HL-60 (cell line): ENCODE results near the gene MAP2K3.

ENCODE experiments used
- DNase-seq, 2 experiments: peaks; one replicate each; pipeline ENCODE4 v3.0.0-alpha.2; 2010 to 2020; ENCODE audit warnings: low read depth in 1 of 2, low spot score in 1 of 2
- H3K27ac ChIP-seq: fragments of 250-450 bp; sonication (Bioruptor Pico); replicated peaks from 2 replicates; pipeline ENCODE4 v1.5.1; 2020; ENCODE audit warnings: mild to moderate bottlenecking, moderate library complexity
- H3K27me3 ChIP-seq: fragments of 250-450 bp; sonication (Bioruptor Pico); 2 replicates; pipeline ENCODE4 v1.5.1; 2021; ENCODE audit warnings: mild to moderate bottlenecking, moderate library complexity; ENCODE audit not compliant: insufficient read depth, poor library complexity, severe bottlenecking
- H3K4me3 ChIP-seq: replicated peaks from 2 replicates; pipeline ENCODE4 v1.5.1; 2011; ENCODE audit warnings: mild to moderate bottlenecking, control low read depth, low read length; ENCODE audit not compliant: insufficient read depth
- CTCF ChIP-seq: IDR thresholded peaks from one replicate; pipeline ENCODE4 v1.5.1; 2011; ENCODE audit warnings: low read length, control low read depth, inconsistent platforms; ENCODE audit not compliant: insufficient read depth
- GABPA ChIP-seq: IDR thresholded peaks from 2 replicates; pipeline ENCODE4 v1.6.1; 2012; ENCODE audit warnings: low read depth
- POLR2AphosphoS5 ChIP-seq: IDR thresholded peaks from 2 replicates; pipeline ENCODE4 v1.6.1; 2012; ENCODE audit warnings: low read depth
- SPI1 ChIP-seq: IDR thresholded peaks from 2 replicates; pipeline ENCODE4 v1.6.1; 2012; ENCODE audit warnings: low read depth, mild to moderate bottlenecking, borderline replicate concordance
- TF ChIP-seq, protein P1 (sequence below): IDR thresholded peaks from 2 replicates; pipeline ENCODE4 v1.6.1; 2012; ENCODE audit warnings: low read depth; ENCODE audit not compliant: insufficient replicate concordance

The MAP2K3 gene

DNA sequence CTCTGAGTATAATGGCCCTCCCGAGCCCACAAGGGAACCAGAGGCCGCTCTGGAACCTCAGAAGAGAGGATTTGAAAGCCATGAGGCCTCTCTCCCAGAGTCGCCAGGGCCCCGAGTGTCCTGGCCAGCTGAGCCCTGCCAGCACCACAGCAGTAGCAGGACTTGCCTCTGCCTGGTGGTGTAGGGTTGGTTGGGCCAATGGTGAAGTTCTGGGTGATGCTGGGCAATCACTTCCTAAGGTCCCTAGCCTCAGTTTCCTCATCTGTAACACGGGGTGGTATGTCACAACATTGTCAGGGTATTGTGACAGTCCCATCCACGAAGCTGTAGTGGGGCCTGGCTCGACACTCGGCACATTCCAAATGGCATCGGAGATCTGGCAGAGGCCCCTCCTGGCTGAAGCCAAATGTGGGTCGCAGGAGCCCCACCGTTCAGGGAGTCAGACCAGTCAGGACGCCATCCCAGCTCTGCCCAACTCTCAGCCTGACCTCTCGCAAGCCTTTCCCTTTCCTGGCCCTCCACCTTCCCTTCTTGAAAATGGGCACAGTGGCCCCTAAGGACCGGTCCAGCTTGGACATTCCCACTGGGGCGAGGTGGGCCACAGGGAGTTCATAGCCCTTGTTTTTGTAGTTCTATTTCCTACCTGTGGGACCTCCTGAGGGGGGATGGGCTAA, 33.0 kb upstream of the MAP2K3 start:
- H3K4me3 ChIP-seq = no peak overlapping the region
- TF ChIP-seq, protein P1, sequence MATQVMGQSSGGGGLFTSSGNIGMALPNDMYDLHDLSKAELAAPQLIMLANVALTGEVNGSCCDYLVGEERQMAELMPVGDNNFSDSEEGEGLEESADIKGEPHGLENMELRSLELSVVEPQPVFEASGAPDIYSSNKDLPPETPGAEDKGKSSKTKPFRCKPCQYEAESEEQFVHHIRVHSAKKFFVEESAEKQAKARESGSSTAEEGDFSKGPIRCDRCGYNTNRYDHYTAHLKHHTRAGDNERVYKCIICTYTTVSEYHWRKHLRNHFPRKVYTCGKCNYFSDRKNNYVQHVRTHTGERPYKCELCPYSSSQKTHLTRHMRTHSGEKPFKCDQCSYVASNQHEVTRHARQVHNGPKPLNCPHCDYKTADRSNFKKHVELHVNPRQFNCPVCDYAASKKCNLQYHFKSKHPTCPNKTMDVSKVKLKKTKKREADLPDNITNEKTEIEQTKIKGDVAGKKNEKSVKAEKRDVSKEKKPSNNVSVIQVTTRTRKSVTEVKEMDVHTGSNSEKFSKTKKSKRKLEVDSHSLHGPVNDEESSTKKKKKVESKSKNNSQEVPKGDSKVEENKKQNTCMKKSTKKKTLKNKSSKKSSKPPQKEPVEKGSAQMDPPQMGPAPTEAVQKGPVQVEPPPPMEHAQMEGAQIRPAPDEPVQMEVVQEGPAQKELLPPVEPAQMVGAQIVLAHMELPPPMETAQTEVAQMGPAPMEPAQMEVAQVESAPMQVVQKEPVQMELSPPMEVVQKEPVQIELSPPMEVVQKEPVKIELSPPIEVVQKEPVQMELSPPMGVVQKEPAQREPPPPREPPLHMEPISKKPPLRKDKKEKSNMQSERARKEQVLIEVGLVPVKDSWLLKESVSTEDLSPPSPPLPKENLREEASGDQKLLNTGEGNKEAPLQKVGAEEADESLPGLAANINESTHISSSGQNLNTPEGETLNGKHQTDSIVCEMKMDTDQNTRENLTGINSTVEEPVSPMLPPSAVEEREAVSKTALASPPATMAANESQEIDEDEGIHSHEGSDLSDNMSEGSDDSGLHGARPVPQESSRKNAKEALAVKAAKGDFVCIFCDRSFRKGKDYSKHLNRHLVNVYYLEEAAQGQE = no peak
- TF ChIP-seq SPI1 (no peak), CTCF (no peak), POLR2AphosphoS5 (no peak), GABPA (no peak)
- peaks cover 3% of the 10 kb centered on the region for H3K27me3 ChIP-seq
- no peak overlapping the region for H3K27ac ChIP-seq
- no peak for DNase-seq

DNA sequence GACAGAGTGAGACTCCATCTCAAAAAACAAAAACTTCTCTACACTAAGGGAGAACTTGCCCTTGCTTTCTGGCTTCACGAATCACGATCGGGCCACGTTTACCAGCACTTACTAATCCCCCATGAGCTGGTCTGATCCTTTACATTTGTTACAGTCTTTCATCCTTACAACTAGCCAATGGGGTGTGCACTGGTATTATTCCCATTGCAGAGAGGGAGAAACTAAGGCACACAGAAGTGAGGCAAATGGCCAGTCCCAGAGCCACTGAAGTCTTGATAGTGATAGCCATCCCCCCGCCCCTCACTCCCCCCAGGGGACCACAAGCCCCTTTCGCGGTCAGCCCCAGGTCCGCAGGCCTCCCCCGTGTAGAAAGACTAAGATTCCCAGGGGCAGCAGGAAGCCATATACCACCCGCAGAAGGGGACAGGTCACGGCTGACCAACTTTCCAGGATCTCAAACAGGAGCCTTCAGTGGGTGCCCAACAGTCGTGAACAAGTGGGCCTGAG, 32.2 kb upstream of the MAP2K3 start:
- peaks cover 3% of the 10 kb centered on the region for H3K27me3 ChIP-seq
- TF ChIP-seq, protein P1 = no peak
- TF ChIP-seq POLR2AphosphoS5 = no peak
- no peak for TF ChIP-seq GABPA
- TF ChIP-seq CTCF = no peak
- no peak for TF ChIP-seq SPI1
- no peak overlapping the region for H3K27ac ChIP-seq
- DNase-seq = no peak
- peak overlapping the region; percentile 47 for H3K4me3 ChIP-seq

- no peak within 1 kb of the TSS; the same call in 1 of the 2 replicates for H3K27ac ChIP-seq
- TF ChIP-seq POLR2AphosphoS5 (no peak), GABPA (no peak), SPI1 (no peak), CTCF (no peak)
- TF ChIP-seq, protein P1 = no peak
- peak within 1 kb of the TSS; percentile 47 for H3K4me3 ChIP-seq
- peak; percentile 58 to 66 for DNase-seq
- peaks cover 3% of the 10 kb centered on the region for H3K27me3 ChIP-seq
Measured at GRCh38 chr17:21252796-21253645, 31.5 kb upstream of the MAP2K3 start, which contains the start of gene NATD1. TSS of gene NATD1 (minus strand) at chr17:21253410. CDS start at chr17:21253264, 146 bp downstream.
